CD4-positive, alpha-beta T cell treated with Interleukin-2 at 100 ng/mL for 4 hours (primary cell): ENCODE results near the gene MVK.

Experiments used
- DNase-seq: peaks from one replicate; pipeline ENCODE4 v3.0.0-alpha.2; 2020; ENCODE audit warnings: low spot score

Gene MVK

DNA sequence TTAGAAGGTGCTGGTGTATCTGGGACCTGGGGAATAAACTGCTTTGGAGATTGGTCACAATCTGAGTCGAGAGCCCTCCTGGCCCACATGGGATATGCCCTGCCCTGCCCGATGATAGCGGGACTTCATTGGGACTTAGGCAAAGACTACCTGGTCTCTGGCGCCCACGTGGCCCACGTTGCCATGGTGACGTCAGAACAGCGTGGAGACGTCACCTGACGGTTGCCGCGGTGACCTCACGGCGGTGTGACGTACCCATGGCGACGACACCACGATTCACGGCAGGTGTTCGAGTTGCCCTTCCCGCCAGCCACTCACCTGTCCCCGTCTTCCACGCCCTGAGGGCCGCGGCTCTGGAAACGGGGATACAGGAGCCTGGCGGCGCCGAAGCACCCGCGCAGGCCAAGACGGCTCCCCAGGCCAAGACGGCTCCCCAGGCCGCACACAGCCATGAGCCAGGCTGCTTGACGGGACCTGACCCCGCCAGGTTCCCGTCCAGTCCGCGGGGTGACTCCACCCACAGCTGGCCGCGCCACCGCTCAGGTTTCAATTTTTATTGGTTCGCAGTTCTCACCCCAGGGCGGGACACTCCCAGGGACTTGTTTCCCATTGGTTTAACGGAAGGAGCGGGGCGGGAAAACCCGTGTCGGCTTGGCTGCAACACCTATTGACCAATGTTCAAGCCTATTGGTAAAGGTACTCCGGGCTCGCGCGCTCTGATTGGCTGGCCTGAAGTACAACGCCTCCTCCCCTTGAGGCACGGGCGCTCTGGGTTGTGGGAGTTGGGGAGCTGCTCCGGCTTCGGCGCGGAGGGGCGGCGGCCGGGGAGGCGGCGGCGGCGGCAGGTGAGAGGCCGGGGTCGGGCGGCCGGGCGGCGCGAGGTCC, at the start of gene MVK, which contains the start of gene MMAB:
MVK (plus strand) TSS at position 766 of the 885 bp plus-strand sequence. CDS start 1,029 bp downstream, outside the sequence.
MMAB (minus strand) TSS at position 476 of the 885 bp plus-strand sequence; CDS start at position 452, 24 bp downstream.
- peak; percentile 100 for DNase-seq

DNA sequence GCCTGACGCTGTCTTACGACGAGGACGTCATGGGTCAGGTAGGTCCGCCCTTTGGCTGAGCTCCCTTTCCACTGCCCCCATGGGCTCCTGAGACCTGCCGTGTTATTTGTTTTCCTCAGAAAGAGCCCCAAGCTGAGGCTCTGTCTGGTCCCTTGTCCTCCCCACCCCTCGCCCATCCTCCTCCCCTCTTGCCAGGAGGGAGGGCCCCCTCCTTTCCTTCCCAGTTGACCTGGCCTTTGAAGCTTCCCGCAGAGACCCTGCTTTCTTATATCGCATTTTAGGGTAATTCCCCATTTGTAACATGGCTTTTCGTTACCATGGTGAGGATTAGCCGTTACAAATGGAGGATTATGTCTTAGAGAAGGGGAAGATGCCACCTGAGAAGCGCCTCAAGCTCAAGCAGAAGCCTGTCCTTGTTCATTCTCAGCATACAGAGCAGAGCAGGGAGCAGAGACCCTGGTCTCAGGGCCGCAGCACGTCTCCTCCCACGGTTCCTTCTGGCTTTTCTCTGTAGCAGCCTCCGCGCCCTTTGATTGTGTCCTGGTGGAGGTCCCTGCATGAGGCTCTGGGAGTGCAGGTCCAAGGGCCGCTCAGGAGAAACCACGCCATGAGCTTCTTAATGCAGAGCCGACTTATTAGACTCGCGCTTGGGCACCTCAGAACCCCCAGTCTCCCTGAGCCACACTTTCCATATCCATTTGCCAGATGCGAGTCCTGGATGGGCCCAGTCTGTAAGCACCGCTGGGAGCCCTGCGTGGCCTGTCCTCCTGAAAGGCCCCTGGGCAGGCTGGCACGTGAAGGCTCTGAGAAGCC, 48.9 kb upstream of the MVK start:
- no peak for DNase-seq

DNA sequence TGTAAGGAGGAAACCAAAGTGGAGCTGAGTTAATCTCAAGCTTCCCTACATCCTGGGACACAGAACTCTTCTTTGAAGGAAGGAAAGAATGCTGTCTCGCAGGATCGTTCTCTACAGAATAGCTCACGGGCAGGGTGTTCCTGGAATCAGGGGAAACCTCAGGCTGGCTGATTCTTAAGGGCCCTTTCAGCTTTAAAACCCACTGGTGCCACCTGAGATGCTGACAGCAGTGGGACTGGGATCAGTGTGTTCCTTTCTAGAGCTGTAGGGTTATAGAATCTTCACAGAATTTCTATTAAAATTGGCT, 48.4 kb upstream of the MVK start:
- DNase-seq: no peak

- no peak for DNase-seq
Observed at GRCh38 chr12:109527489-109528123, 46.0 kb upstream of the MVK start.

- DNase-seq: no peak
Observed at GRCh38 chr12:109529691-109530640, 43.6 kb upstream of the MVK start.

- DNase-seq: no peak
Observed at GRCh38 chr12:109531411-109531810, 42.2 kb upstream of the MVK start.

- DNase-seq: no peak
Observed at GRCh38 chr12:109532721-109533486, 40.7 kb upstream of the MVK start.

DNA sequence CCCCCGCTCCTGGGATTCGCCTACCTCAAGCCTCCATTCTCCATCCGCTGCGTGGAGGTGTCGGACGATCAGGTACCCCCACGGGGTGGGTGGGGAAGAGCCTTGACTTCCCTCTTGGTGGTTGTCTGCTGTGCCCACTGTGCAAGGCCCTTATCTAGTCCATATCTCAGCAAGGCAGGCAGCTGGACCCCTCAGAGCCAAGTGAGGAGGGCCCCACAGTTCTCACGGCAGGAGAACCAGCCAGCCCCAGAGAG, 40.2 kb upstream of the MVK start:
- DNase-seq: no peak

GRCh38 chr12:109534456-109534855, 39.1 kb upstream of the MVK start:
- DNase-seq: no peak

GRCh38 chr12:109535231-109535862, 38.2 kb upstream of the MVK start:
- DNase-seq: no peak

DNA sequence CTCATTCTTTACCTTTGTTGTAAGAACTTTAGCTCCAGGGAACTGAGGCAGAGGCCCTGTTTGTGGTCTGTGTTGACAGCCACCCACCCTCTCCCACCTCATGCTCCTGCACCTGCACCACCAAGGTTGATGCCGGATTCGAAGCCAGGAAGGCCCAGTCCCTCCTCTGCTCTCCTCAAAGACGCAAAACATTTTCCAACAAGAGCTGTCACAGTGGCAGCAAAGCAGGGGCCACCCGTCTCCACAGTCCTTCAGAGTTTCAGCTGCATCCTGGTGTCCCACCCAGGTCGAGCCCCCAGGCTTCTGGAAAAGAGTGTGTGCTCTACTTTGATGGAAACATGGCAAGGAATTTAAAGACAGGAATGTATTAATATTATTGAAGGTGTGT, 37.7 kb upstream of the MVK start:
- DNase-seq: no peak

- DNase-seq: no peak
Observed at GRCh38 chr12:109537136-109537535, 36.5 kb upstream of the MVK start.

DNA sequence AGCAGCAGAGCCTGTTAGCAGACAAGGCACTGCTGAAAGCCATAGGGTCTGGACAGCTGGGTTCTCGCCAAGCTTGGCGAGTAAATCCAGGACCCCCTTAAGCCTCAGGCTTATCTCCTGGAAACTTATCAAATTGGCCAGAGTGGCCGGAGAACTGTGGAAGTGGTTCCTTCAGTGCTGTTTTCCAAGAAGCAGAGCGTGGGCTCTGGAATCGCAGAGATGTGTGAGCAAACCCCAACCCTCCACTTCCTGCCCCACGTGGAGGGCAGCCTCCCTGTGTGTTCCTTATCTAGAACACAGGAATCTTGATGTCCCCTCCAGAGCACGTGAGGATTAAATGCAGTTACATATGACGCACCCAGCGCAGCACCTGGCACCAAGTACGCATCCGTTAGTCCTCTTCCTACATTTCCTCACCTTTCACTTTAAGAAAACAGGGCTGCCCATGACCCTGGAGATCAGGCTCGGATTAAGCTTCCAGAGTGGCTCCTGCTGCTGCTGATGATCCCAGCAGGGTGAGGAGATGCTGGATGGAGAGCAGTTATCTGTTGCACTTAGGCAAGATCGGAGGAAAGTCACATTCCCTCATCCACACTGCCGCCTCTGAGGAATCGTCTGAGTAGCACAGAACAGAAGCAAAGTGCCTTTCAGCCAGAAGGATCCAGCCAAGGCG, 35.3 kb upstream of the MVK start:
- DNase-seq: no peak

- DNase-seq: no peak
Observed at GRCh38 chr12:109539508-109539907, 34.1 kb upstream of the MVK start.

GRCh38 chr12:109540526-109541412, 32.8 kb upstream of the MVK start:
- DNase-seq: no peak

GRCh38 chr12:109541413-109541726, 32.2 kb upstream of the MVK start:
- no peak for DNase-seq

GRCh38 chr12:109542014-109542413, 31.6 kb upstream of the MVK start:
- DNase-seq: no peak

- DNase-seq: no peak
Observed at GRCh38 chr12:109542876-109543275, 30.7 kb upstream of the MVK start.

- DNase-seq: peak; percentile 21
Observed at GRCh38 chr12:109544955-109545531, 28.6 kb upstream of the MVK start.
